HG03064 (cell line): Measurements from ENCODE around the gene PAX5.

Experiments used
- ATAC-seq: cut with Tn5 transposase; IDR thresholded peaks from one replicate; pipeline ENCODE4 v1.9.1; 2021; ENCODE audit warnings: low read depth; ENCODE audit not compliant: unreplicated experiment

PAX5 gene

GRCh38 chr9:36818965-36819870, 214.8 kb downstream of the PAX5 start:
- ATAC-seq = no peak

DNA sequence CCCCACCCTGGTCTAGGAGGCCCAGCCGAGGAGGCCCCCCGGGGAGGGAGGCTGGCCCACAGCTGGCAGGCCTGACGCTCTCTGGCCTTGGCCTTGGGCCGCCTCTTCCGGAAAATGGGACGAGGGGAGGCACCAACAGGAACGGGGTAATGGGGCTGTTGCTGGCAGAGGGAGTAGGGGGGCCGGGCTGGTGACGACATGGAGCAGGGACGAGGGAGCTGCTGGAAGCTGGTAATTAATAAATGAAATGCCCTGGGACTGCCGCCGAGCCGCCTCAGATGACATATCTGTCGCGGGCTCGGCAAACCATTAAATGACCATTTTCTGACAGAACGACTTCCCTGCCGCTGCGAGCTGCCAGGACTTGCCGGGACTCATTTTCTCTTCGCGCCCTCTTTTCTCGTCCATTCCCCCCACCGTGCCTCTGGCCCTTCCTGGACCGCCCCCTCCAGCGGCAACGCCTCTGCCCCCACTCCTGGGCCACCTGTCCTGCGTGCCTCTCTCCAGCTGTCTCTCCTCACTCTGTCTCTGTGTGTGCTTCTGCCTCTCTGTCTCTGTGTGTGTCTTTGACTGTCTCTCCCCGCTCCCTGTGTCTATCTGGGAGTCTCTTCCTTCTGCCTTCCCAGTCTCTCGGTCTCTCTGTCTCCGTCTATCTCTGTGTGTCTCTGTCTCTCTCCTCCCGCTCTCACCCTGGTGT, 215.7 kb downstream of the PAX5 start:
- ATAC-seq = no peak

GRCh38 chr9:36817160-36817834, 216.8 kb downstream of the PAX5 start:
- ATAC-seq = no peak

- ATAC-seq = no peak
These were observed 217.7 kb downstream of the PAX5 start for GRCh38 chr9:36816371-36816770.

DNA sequence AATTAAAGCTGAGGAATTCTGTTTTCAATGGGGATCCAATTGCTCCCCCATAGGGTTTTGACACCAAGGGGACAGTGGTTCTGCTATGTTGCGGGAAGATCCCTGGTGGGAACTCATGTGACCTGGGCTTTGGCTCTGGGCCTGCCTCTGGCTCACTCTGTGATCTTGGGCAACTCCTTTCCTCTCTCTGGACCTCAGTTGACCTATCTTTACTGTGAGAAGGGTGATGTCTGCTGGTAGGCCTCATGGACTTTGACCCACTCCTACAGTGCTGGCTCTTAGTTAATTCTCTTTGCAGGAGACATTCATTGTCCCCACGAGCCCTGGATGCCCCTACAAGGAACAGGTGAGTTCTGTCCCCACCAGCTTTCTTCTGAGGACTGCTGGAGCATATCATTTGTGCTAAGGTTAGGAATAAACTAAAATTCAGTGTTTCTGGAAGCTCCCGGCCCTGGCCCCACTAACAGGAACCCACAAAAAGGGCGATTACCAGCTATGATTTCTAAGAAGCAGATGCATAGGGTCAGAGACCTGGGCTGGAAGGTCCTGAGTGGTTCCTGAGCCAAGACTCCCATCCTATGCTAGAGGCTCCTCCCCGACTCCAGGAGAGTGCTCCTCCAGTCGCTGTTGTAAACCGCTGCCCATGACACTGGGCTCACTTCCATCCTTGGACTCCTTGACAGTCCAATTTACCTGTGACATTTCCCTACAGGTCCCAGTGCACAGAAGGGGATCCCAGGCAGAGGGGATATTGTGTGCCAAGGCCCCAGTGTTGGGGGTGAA, 218.3 kb downstream of the PAX5 start:
- no peak for ATAC-seq

DNA sequence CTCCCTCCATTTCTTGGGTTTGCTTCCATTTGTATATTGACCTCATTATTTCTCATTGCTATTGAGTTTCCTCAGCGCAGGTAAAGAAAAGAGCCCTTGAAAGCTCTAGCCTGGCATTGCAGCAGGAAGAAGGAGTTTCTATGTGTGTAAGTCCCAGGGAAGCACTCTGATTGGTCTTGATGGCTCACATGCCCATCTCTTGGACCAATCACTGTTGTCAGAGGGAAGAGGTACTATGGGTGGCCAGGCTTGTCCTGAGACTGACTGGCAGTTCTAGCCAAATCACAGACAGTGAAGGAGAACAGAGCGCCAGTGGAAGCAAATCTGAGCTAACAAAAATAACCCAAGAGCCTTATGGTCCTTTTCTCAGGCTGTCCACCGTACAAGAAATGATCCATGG, 219.0 kb downstream of the PAX5 start:
- ATAC-seq = no peak

GRCh38 chr9:36813154-36813553, 220.9 kb downstream of the PAX5 start:
- ATAC-seq = no peak

- no peak for ATAC-seq
These were observed 221.5 kb downstream of the PAX5 start for GRCh38 chr9:36812556-36812955.

- ATAC-seq = no peak
These were observed 225.8 kb downstream of the PAX5 start for GRCh38 chr9:36808251-36808650.

DNA sequence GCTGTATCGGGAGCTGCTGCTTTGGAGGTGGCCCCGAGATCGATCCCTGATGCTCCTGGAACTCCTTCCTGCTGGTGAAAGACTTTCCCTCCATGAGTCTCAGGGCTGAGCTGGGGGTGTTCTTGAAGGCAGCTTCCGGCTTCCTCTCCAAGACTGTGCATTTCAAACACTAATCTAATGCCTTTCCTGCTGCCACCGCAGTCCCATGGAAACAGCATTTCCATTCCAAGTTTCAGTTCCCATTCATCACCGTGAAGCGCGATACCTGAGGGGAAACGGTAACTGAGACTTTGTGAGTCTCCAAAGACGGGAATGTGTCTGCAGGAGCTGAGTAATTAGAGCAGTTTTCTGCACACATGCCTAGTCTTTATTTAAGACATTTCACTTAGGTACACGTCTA, 230.1 kb downstream of the PAX5 start:
- ATAC-seq = no peak

DNA sequence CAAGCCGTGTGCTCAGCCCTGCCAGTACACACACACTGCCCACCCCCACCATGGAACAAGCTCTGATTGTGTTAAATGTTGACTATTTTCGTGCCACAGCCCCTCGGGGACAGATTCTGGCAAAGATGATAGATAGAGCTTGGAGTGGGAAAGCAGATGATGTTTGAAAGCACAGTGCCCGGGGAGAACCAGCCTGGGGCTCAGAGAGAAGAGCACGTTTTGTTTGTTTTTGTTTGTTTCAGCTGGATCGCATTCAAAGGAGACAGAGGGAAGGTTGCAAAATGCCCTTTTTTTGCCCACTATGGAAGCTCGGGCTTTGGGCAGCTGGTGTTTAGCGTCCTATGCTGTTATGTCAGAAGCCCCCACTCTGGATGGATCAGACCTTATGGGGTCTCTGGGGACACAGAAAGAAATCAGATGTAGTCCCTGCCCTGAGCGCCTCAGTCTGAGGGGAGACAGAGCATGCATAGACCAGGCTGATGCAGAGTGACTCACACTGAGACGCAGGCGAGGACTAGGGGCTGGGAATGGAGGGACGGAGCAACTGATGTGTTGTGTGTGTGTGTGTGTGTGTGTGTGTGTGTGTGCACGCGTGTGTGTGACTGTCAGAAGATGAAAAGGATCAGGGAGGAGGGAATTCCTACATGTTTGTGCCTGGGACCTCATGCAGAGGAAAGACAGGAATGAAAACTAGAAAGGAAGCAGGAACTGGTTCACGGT, 231.7 kb downstream of the PAX5 start:
- no peak for ATAC-seq

DNA sequence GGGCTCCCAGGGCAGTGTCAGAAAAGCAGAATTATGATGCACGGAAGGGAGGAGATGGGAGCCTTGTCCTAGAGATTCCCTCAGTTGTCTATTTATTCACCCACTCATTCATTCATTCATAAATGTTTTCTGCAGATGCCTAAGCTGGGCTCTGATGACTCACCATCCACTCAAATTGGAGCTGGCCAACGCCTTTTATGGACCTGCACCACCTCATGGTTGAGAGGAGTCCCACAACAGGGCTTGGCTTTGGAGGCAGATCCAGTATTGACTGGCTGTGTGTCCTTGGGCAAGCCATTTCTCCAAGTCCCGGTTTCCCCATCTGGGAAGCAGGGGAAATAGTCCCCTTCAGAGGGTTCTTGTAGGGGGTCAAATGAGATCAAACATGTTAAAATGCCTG, 233.6 kb downstream of the PAX5 start:
- ATAC-seq = no peak

DNA sequence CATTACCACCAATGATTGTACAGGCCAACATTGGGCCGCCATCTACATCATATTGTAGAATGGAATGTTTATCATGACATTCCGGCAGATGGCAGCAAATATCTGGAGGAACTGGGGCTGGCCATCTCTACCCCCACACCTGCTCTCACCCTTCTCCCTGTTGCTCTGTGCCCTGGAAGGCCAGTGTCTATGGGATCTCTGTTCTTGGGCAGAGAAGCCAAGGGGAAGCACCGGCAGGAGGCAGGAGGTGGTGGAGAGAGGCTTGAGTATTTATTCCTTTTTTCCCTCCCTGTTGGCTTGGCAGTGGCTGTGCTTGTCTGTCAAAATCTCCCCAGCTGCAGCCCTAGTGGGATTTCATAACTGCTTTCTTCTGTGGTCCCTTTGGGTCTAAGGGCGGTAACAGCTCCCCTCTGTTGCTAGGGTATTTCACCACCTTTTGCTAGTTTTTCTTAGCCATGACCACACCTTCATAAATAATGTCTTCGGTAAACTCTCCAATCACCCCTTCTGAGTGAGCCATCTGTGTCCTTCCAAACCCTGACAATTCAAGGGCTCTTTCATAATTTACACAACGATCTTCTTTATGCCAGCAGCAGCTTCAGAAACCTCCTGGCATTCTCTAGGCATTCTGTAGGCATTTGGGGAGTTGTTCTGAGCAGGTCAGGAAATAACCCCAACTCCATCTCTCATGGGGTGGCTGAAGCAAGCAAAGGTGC, 235.6 kb downstream of the PAX5 start:
- no peak for ATAC-seq

GRCh38 chr9:36797471-36798220, 236.4 kb downstream of the PAX5 start:
- no peak for ATAC-seq

DNA sequence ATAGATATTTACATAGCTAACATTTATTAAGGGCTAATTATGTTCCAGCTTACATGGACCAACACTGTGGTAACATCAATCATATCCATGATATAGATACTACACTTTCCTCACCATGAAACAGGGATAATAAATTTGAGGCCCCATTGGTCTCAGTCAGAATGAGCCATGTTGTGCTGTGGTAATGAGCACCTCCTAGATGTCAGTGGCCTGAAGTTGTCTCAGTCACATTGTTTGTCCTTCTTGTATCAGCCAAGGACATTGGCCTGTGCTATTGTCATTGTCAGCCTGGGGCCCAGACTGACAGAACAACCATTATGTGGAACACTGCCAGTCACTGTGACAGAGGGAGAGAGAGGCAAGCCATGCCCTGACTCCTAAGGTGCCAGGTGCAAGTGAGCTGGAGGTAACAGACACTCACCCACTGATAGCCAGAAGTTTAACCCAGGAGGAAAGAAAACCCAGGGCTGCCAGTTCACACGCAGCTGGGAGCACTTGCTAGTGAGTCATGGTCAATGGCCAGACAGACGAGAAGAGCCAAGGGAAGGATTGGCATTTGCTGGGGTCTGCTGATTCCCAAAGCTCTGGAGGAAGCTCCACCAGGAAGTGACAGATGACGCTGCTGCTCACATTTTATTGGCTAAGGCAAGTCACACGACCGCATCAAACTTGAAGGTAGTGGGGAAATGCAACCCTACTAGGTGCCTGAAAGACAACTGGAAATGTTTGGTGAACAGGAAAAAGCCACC, 237.2 kb downstream of the PAX5 start:
- ATAC-seq = no peak

GRCh38 chr9:36794461-36794860, 239.6 kb downstream of the PAX5 start:
- no peak for ATAC-seq

DNA sequence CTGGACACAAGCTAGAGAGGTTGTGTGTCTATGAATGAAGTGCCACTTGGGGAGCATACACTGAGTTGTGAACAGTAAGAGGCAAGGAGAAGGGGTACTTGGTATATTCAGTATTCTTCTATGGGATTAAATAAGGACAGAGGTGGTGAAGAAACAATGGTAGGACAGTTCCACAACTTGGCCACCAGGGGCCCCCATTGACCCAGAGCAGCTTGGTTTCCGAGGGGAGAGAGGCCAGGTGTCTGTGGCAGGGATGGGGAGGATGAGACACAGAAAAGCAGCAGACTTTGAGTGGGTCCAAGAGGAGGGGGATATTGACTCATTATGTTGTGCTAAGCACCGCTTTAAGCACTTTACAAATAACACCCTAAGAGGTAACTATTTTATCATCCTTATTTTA, 240.8 kb downstream of the PAX5 start:
- ATAC-seq = no peak
